GM23248 (cell line): ENCODE measurements around the gene SGCB. TPM values are rescaled to one million over a fixed set of nuclear protein-coding genes. Genes with fewer than 3 reads are reported as not detected.

Experiments
- DNase-seq: peaks from one replicate; pipeline ENCODE4 v3.0.0-alpha.2; 2015
- H2AFZ ChIP-seq: fragments of 200-600 bp; sonication (generic); 2 replicates; pipeline ENCODE4 v1.6.1; 2016; ENCODE audit warnings: antibody characterized with exemption
- H3F3A ChIP-seq: fragments of 200-600 bp; sonication (generic); 2 replicates; pipeline ENCODE4 v1.6.1; 2016; ENCODE audit warnings: mild to moderate bottlenecking, antibody characterized with exemption, mixed run types; ENCODE audit not compliant: insufficient read depth
- H3K27ac ChIP-seq: fragments of 200-600 bp; sonication (generic); 2 replicates; pipeline ENCODE4 v1.5.1; 2016; ENCODE audit warnings: mild to moderate bottlenecking
- H3K27me3 ChIP-seq: fragments of 200-600 bp; sonication (generic); replicated peaks from 2 replicates; pipeline ENCODE4 v1.6.1; 2016; ENCODE audit warnings: mild to moderate bottlenecking; ENCODE audit not compliant: insufficient read depth
- H3K36me3 ChIP-seq: fragments of 200-600 bp; sonication (generic); 2 replicates; pipeline ENCODE4 v1.6.1; 2016; ENCODE audit warnings: low read depth, mild to moderate bottlenecking
- H3K4me1 ChIP-seq: fragments of 200-600 bp; sonication (generic); 2 replicates; pipeline ENCODE4 v1.6.1; 2016; ENCODE audit warnings: mild to moderate bottlenecking; ENCODE audit not compliant: insufficient read depth
- H3K4me2 ChIP-seq: fragments of 200-600 bp; sonication (generic); one replicate; pipeline ENCODE4 v1.6.1; 2016; ENCODE audit warnings: mild to moderate bottlenecking; ENCODE audit not compliant: unreplicated experiment
- H3K4me3 ChIP-seq: fragments of 200-600 bp; sonication (generic); 2 replicates; pipeline ENCODE4 v1.5.1; 2016; ENCODE audit warnings: mild to moderate bottlenecking
- H3K79me2 ChIP-seq: fragments of 200-600 bp; sonication (generic); 2 replicates; pipeline ENCODE4 v1.6.1; 2016; ENCODE audit warnings: mild to moderate bottlenecking; ENCODE audit not compliant: insufficient read depth
- H3K9ac ChIP-seq: fragments of 200-600 bp; sonication (generic); 2 replicates; pipeline ENCODE4 v1.6.1; 2016; ENCODE audit warnings: mild to moderate bottlenecking
- H3K9me2 ChIP-seq: fragments of 200-600 bp; sonication (generic); 2 replicates; pipeline ENCODE4 v1.6.1; 2016; ENCODE audit warnings: mixed run types, mild to moderate bottlenecking, moderate library complexity; ENCODE audit not compliant: insufficient read depth
- H3K9me3 ChIP-seq: fragments of 200-600 bp; sonication (generic); one replicate; pipeline ENCODE4 v1.6.1; 2017; ENCODE audit warnings: low read depth
- H4K20me1 ChIP-seq: fragments of 200-600 bp; sonication (generic); 2 replicates; pipeline ENCODE4 v1.6.0; 2016; ENCODE audit not compliant: insufficient read depth
- EZH2 ChIP-seq: fragments of 200-600 bp; sonication (generic); IDR thresholded peaks from 2 replicates; pipeline ENCODE4 v1.6.1; 2018; ENCODE audit warnings: antibody characterized with exemption, mild to moderate bottlenecking; ENCODE audit not compliant: insufficient read depth, poor library complexity, severe bottlenecking
- EZH2phosphoT487 ChIP-seq: fragments of 200-600 bp; sonication (generic); IDR thresholded peaks from 2 replicates; pipeline ENCODE4 v1.6.1; 2018; ENCODE audit warnings: antibody characterized with exemption, moderate library complexity, mild to moderate bottlenecking, low read depth; ENCODE audit not compliant: insufficient read depth
- WGBS, 2 experiments: methylation state at CpG; one replicate each; pipeline ENCODE4 v1.1.6; 2015 to 2017; ENCODE audit warnings: low lambda C conversion rate in 2 of 2, low coverage in 1 of 2; ENCODE audit errors: missing lambda C conversion rate in 2 of 2; 5-methylcytosine and 5-hydroxymethylcytosine counted together
- in situ Hi-C: fragments of 300-500 bp; cut with MboI; formaldehyde crosslinking; loops from 2 replicates; pipeline ENCODE4 v1.15.0; 2020
- polyA plus RNA-seq: library from polyadenylated mRNA; unstranded; fragments of >200 nt; fragmentation: Nextera tagmentation; extraction: Ambion mirVana; gene quantifications from 2 replicates; pipeline ENCODE4 v1.2.1, GENCODE V29; 2016
- total RNA-seq: library from RNA; depleted of rRNA; stranded (reverse); fragments of >200 nt; shearing (Covaris generic); gene quantifications from 2 replicates; pipeline ENCODE4 v1.2.3, GENCODE V29; 2014

Gene SGCB
- total and polyA plus RNA-seq, 2 experiments from 2014 or later, result 50.4 to 108 TPM

GRCh38 chr4:52015366-52015765, 22.7 kb downstream of the SGCB start:
- 86 to 90% methylated on average over 7 of the region's 7 CpGs for WGBS, 2 experiments
- H3K36me3 ChIP-seq, result no peaks in the 10 kb centered on the region
- TF ChIP-seq EZH2phosphoT487 (no peak), EZH2 (no peak)
- DNase-seq, result no peak
- no peaks in the 10 kb centered on the region for H3K79me2 ChIP-seq
- no peaks in the 10 kb centered on the region for H4K20me1 ChIP-seq
- H3K9ac ChIP-seq, result no peak overlapping the region
- no peaks in the 10 kb centered on the region for H3K9me2 ChIP-seq
- H3K4me3 ChIP-seq, result no peak overlapping the region
- H3K27ac ChIP-seq, result no peak overlapping the region
- peaks cover 8% of the 10 kb centered on the region for H3K4me1 ChIP-seq
- no peak overlapping the region for H2AFZ ChIP-seq
- H3K4me2 ChIP-seq, result no peak overlapping the region
- no peaks in the 10 kb centered on the region for H3F3A ChIP-seq
- H3K27me3 ChIP-seq, result no peaks in the 10 kb centered on the region
- in situ Hi-C loops, result no loop called here
- no peaks in the 10 kb centered on the region for H3K9me3 ChIP-seq

- no peaks in the 10 kb centered on the region for H3K9me2 ChIP-seq
- no peak overlapping the region for H2AFZ ChIP-seq
- no peaks in the 10 kb centered on the region for H3F3A ChIP-seq
- H3K9me3 ChIP-seq, result no peaks in the 10 kb centered on the region
- no peak overlapping the region for H3K4me3 ChIP-seq
- in situ Hi-C loops, result no loop called here
- H4K20me1 ChIP-seq, result no peaks in the 10 kb centered on the region
- DNase-seq, result no peak
- peaks cover 4% of the 10 kb centered on the region; the same call in 1 of the 2 replicates for H3K4me1 ChIP-seq
- no peaks in the 10 kb centered on the region for H3K36me3 ChIP-seq
- 18 to 21% methylated on average over 1 of the region's 1 CpG for WGBS, 2 experiments
- TF ChIP-seq EZH2phosphoT487, result no peak
- no peak for TF ChIP-seq EZH2
- H3K4me2 ChIP-seq, result no peak overlapping the region
- no peak overlapping the region for H3K27ac ChIP-seq
- H3K27me3 ChIP-seq, result no peaks in the 10 kb centered on the region
- no peaks in the 10 kb centered on the region for H3K79me2 ChIP-seq
- no peak overlapping the region for H3K9ac ChIP-seq
These were observed 23.2 kb downstream of the SGCB start for GRCh38 chr4:52014903-52015302.

DNA sequence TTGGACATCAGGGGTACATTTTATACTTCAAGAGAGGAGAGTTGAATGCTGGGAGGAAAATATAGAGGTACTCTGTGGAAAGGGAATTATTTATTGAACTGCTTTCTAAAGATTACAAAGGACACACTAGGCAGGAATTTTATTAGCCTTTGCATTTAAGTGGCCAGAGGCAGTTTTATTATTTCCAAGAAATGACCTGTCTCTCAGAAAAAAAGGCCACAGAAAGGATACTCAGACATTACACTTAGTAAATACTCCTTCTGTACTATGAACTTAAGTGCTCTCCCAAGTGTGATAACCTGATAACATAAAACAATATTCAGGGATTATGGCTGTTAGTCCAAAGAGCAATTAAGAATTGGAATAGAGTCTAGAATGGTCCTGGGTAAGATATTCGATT, 25.4 kb downstream of the SGCB start:
- H3K4me2 ChIP-seq, result no peak overlapping the region
- H3K4me3 ChIP-seq, result no peak overlapping the region
- H3F3A ChIP-seq, result no peaks in the 10 kb centered on the region
- WGBS, 2 experiments, result 94 to 98% methylated on average over 1 of the region's 1 CpG
- H3K27me3 ChIP-seq, result no peaks in the 10 kb centered on the region
- no peak for DNase-seq
- H3K79me2 ChIP-seq, result no peaks in the 10 kb centered on the region
- H3K27ac ChIP-seq, result no peak overlapping the region
- no peaks in the 10 kb centered on the region for H3K9me3 ChIP-seq
- H3K36me3 ChIP-seq, result no peaks in the 10 kb centered on the region
- H4K20me1 ChIP-seq, result no peaks in the 10 kb centered on the region
- no peak overlapping the region for H3K9ac ChIP-seq
- in situ Hi-C loops, result no loop called here
- H3K4me1 ChIP-seq, result no peaks in the 10 kb centered on the region
- H3K9me2 ChIP-seq, result no peaks in the 10 kb centered on the region
- no peak overlapping the region for H2AFZ ChIP-seq
- no peak for TF ChIP-seq EZH2
- no peak for TF ChIP-seq EZH2phosphoT487

DNA sequence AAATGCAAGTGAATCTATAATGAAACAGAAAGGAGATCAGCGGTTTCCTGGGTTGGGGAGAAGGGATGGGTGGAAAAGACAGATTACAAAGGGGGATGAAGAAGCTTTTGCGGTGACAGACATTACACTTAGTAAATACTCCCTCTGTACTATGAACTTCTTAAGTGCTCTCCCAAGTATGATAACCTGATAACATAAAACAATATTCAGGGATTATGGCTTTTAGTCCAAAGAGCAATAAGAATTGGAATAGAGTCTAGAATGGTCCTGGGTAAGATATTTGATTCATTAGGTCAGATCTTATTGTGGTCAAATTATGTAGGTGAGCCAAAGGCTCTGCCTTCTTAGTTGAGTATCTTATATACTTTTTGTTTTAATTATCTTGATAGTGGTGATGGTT, 27.1 kb downstream of the SGCB start:
- Histone ChIP-seq H3K9me3 (no peaks in the 10 kb centered on the region), H3K27ac (no peak overlapping the region), H2AFZ (no peak overlapping the region), H3K4me2 (no peak overlapping the region), H3K79me2 (no peaks in the 10 kb centered on the region), H3K36me3 (no peaks in the 10 kb centered on the region), H3F3A (no peaks in the 10 kb centered on the region), H3K4me1 (no peaks in the 10 kb centered on the region), H3K27me3 (no peaks in the 10 kb centered on the region), H4K20me1 (no peaks in the 10 kb centered on the region), H3K9ac (no peak overlapping the region), H3K4me3 (no peak overlapping the region), H3K9me2 (no peaks in the 10 kb centered on the region)
- TF ChIP-seq EZH2phosphoT487, result no peak
- TF ChIP-seq EZH2, result no peak
- no peak for DNase-seq
- in situ Hi-C loops, result no loop called here
- WGBS, 2 experiments, result 95 to 99% methylated on average over 2 of the region's 2 CpGs

DNA sequence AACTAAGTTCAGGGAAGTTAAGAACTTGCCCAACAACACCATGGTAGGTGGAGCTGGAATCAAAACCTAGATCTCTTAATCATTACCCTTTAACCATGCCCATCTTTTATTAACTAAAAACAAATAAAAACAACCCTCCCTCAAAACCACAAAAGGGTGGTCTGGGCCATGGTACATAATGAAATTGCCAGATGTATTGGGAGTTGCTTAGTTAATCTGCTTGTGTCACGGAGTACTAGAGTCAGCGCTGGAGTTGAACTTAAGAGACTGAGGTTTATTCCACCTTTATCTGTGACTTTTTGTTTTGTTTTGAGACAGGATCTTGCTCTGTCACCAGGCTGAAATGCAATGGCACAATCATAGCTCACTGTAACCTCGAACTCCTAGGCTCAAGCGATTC, 31.2 kb downstream of the SGCB start:
- no peak for TF ChIP-seq EZH2phosphoT487
- no peaks in the 10 kb centered on the region for H4K20me1 ChIP-seq
- in situ Hi-C loops, result no loop called here
- no peak overlapping the region for H3K4me2 ChIP-seq
- WGBS, 2 experiments, result 98 to 100% methylated on average over 4 of the region's 4 CpGs
- H3K9ac ChIP-seq, result no peak overlapping the region
- no peaks in the 10 kb centered on the region for H3K79me2 ChIP-seq
- H3F3A ChIP-seq, result no peaks in the 10 kb centered on the region
- no peaks in the 10 kb centered on the region for H3K9me3 ChIP-seq
- no peak overlapping the region for H3K4me3 ChIP-seq
- H3K36me3 ChIP-seq, result no peaks in the 10 kb centered on the region
- no peak overlapping the region for H3K27ac ChIP-seq
- DNase-seq, result no peak
- no peaks in the 10 kb centered on the region for H3K9me2 ChIP-seq
- H3K4me1 ChIP-seq, result no peaks in the 10 kb centered on the region
- H2AFZ ChIP-seq, result no peak overlapping the region
- H3K27me3 ChIP-seq, result no peaks in the 10 kb centered on the region
